HG02885 (cell line): ENCODE measurements around the gene TNNT1.
"Not testable (repeated sequence)": the region's sequence is repeated elsewhere in the genome, so short reads cannot be mapped to it uniquely, and the experiment has no call there.

Source experiments
- ATAC-seq: cut with Tn5 transposase; IDR thresholded peaks from one replicate; pipeline ENCODE4 v1.9.1; 2021; ENCODE audit warnings: mild to moderate bottlenecking; ENCODE audit not compliant: unreplicated experiment, poor library complexity

The TNNT1 gene

GRCh38 chr19:55171440-55171839, 22.4 kb upstream of the TNNT1 start:
- no peak for ATAC-seq

GRCh38 chr19:55169136-55169535, 20.1 kb upstream of the TNNT1 start:
- ATAC-seq, result no peak

GRCh38 chr19:55166530-55167268, 17.7 kb upstream of the TNNT1 start, which contains the start of gene DNAAF3:
Gene DNAAF3 (minus strand): TSS chr19:55166613. CDS start chr19:55166413, 200 bp downstream.
- peak; percentile 78 for ATAC-seq

GRCh38 chr19:55165952-55166529, 17.0 kb upstream of the TNNT1 start:
- no peak for ATAC-seq

GRCh38 chr19:55161571-55162322, 12.7 kb upstream of the TNNT1 start:
- no peak for ATAC-seq

GRCh38 chr19:55160986-55161365, 12.0 kb upstream of the TNNT1 start:
- peak; percentile 13 for ATAC-seq

GRCh38 chr19:55160128-55160985, 11.4 kb upstream of the TNNT1 start:
- peak; percentile 61 for ATAC-seq

GRCh38 chr19:55158848-55159749, 10.1 kb upstream of the TNNT1 start:
- ATAC-seq, result no peak

- ATAC-seq, result no peak
Measured at GRCh38 chr19:55158423-55158822, 9.4 kb upstream of the TNNT1 start.

GRCh38 chr19:55157064-55157908, 8.3 kb upstream of the TNNT1 start, which contains the start of gene TNNI3:
Gene TNNI3 (minus strand): TSS chr19:55157732. CDS start chr19:55157589, 143 bp downstream.
- no peak for ATAC-seq

GRCh38 chr19:55156202-55157063, 7.4 kb upstream of the TNNT1 start:
- ATAC-seq, result no peak

GRCh38 chr19:55155784-55156183, 6.8 kb upstream of the TNNT1 start:
- ATAC-seq, result not testable (repeated sequence)

- no peak for ATAC-seq
Measured at GRCh38 chr19:55153652-55154264, 4.8 kb upstream of the TNNT1 start.

GRCh38 chr19:55152017-55152416, 3.0 kb upstream of the TNNT1 start:
- ATAC-seq, result no peak

GRCh38 chr19:55147545-55148251, 1.3 kb downstream of the TNNT1 start:
- ATAC-seq, result no peak

- ATAC-seq, result no peak
Measured at GRCh38 chr19:55146705-55147273, 2.2 kb downstream of the TNNT1 start.
